MCF 10A (cell line): ENCODE measurements around the gene ZNF823. TPM values are rescaled to one million over a fixed set of nuclear protein-coding genes. Genes with fewer than 3 reads are reported as not detected.

Source experiments
- BruUV-seq: library from RNA; stranded (reverse); fragments of 400-500 nt; replicated peaks from 2 replicates; lab custom pipeline; 2021; lab: Mats Ljungman, UMichigan
- CTCF ChIA-PET: fragments of 300-600 bp; sonication (Branson Sonifier 250); formaldehyde crosslinking; extraction: SDS; loops from one replicate; lab custom pipeline; 2021; ENCODE audit warnings: antibody characterized with exemption, inconsistent platforms; lab: Yijun Ruan, JAX
- POLR2A ChIA-PET: fragments of 300-600, 350-650 bp; sonication (Branson Sonifier 250); formaldehyde crosslinking; extraction: SDS; loops from one replicate; lab custom pipeline; 2020; ENCODE audit warnings: antibody characterized with exemption, inconsistent platforms; lab: Yijun Ruan, JAX
- DNase-seq: peaks from one replicate; pipeline ENCODE4 v3.0.0-alpha.2; 2018; ENCODE audit not compliant: unreplicated experiment
- H3K27ac Mint-ChIP-seq: one replicate; pipeline ENCODE4 v1.8.0; 2022; ENCODE audit warnings: mild to moderate bottlenecking, low read depth, mixed read lengths; ENCODE audit not compliant: unreplicated experiment
- H3K27me3 Mint-ChIP-seq: one replicate; pipeline ENCODE4 v1.8.0; 2022; ENCODE audit warnings: mixed read lengths; ENCODE audit not compliant: insufficient read depth, unreplicated experiment
- H3K36me3 Mint-ChIP-seq: one replicate; pipeline ENCODE4 v1.8.0; 2022; ENCODE audit warnings: mild to moderate bottlenecking, moderate library complexity, mixed read lengths; ENCODE audit not compliant: insufficient read depth, unreplicated experiment
- H3K4me1 Mint-ChIP-seq: one replicate; pipeline ENCODE4 v1.8.0; 2022; ENCODE audit warnings: mixed read lengths; ENCODE audit not compliant: insufficient read depth, unreplicated experiment
- H3K4me3 Mint-ChIP-seq: one replicate; pipeline ENCODE4 v1.8.0; 2022; ENCODE audit warnings: mild to moderate bottlenecking, moderate library complexity, mixed read lengths; ENCODE audit not compliant: unreplicated experiment
- H3K9me3 Mint-ChIP-seq: one replicate; pipeline ENCODE4 v1.8.0; 2022; ENCODE audit warnings: mixed read lengths; ENCODE audit not compliant: unreplicated experiment
- CTCF ChIP-seq: fragments of 200-600 bp; IDR thresholded peaks from one replicate; pipeline ENCODE4 v1.8.0; 2022; ENCODE audit warnings: antibody characterized with exemption, mild to moderate bottlenecking; ENCODE audit not compliant: unreplicated experiment
- intact Hi-C: fragments of 100-400 bp; cut with micrococcal nuclease; formaldehyde crosslinking; loops from 2 replicates; pipeline ENCODE4 v1.14.1; 2022
- total RNA-seq: library from RNA; stranded (reverse); gene quantifications from 2 replicates; pipeline ENCODE4 v1.2.3, GENCODE V29; 2022

The ZNF823 gene
- total RNA-seq, 1 experiment from 2014 or later, result 0.54 TPM

GRCh38 chr19:11722414-11722813, 16.3 kb downstream of the ZNF823 start:
- CTCF ChIA-PET, result interaction anchor here (0.5 to 1.9 kb wide), 2 partner anchors 22 to 360 kb away, joined by 3 to 7 read pairs; no protein-coding TSS in a partner anchor
- TF ChIP-seq CTCF, result no peak
- Mint-ChIP-seq H3K4me1 (no peaks in the 10 kb centered on the region), H3K4me3 (no peak overlapping the region), H3K27me3 (no peaks in the 10 kb centered on the region), H3K36me3 (peaks cover 17% of the 10 kb centered on the region), H3K9me3 (peaks cover 16% of the 10 kb centered on the region), H3K27ac (no peak overlapping the region)
- DNase-seq, result no peak
- intact Hi-C loops, result no loop called here
- POLR2A ChIA-PET, result interaction anchor here (0.6 kb wide), 1 partner anchor 100 kb away, joined by 3 read pairs; no protein-coding TSS in a partner anchor
- no TSS peak for BruUV-seq

GRCh38 chr19:11721681-11722080, 17.1 kb downstream of the ZNF823 start:
- CTCF ChIA-PET, result interaction anchor here (1.9 kb wide), 1 partner anchor 22 kb away, joined by 7 read pairs; no protein-coding TSS in a partner anchor
- DNase-seq, result no peak
- peaks cover 17% of the 10 kb centered on the region for H3K36me3 Mint-ChIP-seq
- H3K4me1 Mint-ChIP-seq, result no peaks in the 10 kb centered on the region
- no TSS peak for BruUV-seq
- POLR2A ChIA-PET, result interaction anchor here (0.6 kb wide), 1 partner anchor 99 kb away, joined by 3 read pairs; no protein-coding TSS in a partner anchor
- intact Hi-C loops, result no loop called here
- H3K4me3 Mint-ChIP-seq, result no peak overlapping the region
- no peak for TF ChIP-seq CTCF
- H3K9me3 Mint-ChIP-seq, result peaks cover 16% of the 10 kb centered on the region
- no peaks in the 10 kb centered on the region for H3K27me3 Mint-ChIP-seq
- no peak overlapping the region for H3K27ac Mint-ChIP-seq

GRCh38 chr19:11710313-11710712, 28.4 kb downstream of the ZNF823 start:
- POLR2A ChIA-PET, result no interaction called here
- Mint-ChIP-seq H3K4me3 (no peak overlapping the region), H3K36me3 (no peaks in the 10 kb centered on the region), H3K9me3 (peaks cover 15% of the 10 kb centered on the region), H3K4me1 (no peaks in the 10 kb centered on the region), H3K27me3 (no peaks in the 10 kb centered on the region), H3K27ac (no peak overlapping the region)
- CTCF ChIA-PET, result interaction anchor here (1.2 kb wide), 1 partner anchor 10 kb away, joined by 4 read pairs; no protein-coding TSS in a partner anchor
- BruUV-seq, result no TSS peak
- no peak for DNase-seq
- TF ChIP-seq CTCF, result no peak
- intact Hi-C loops, result no loop called here

- H3K27ac Mint-ChIP-seq, result no peak overlapping the region
- no TSS peak for BruUV-seq
- H3K36me3 Mint-ChIP-seq, result no peaks in the 10 kb centered on the region
- H3K4me1 Mint-ChIP-seq, result no peaks in the 10 kb centered on the region
- intact Hi-C loops, result no loop called here
- no peaks in the 10 kb centered on the region for H3K27me3 Mint-ChIP-seq
- no peak for TF ChIP-seq CTCF
- no peak for DNase-seq
- H3K9me3 Mint-ChIP-seq, result peaks cover 15% of the 10 kb centered on the region
- ChIA-PET POLR2A (interaction anchor here (0.6 to 1.2 kb wide), 2 partner anchors 18 to 455 kb away, joined by 3 read pairs; partner anchors contain the start of gene ZNF136), CTCF (interaction anchor here (1.3 to 2.2 kb wide), 2 partner anchors 9 to 281 kb away, joined by 3 to 19 read pairs; no protein-coding TSS in a partner anchor)
- H3K4me3 Mint-ChIP-seq, result no peak overlapping the region
These were observed 30.3 kb downstream of the ZNF823 start for GRCh38 chr19:11708457-11708856.
